Body of pancreas (tissue), 4 donors: ENCODE measurements around the gene SORCS2.

ENCODE experiments used
- POLR2A ChIP-seq, 3 donors: fragments of 450-650 bp; IDR thresholded peaks; one replicate each; pipeline ENCODE4 v1.6.1; 2016; ENCODE audit warnings: antibody characterized with exemption in 3 of 3, mild to moderate bottlenecking in 2 of 3
- TF ChIP-seq, protein P1 (sequence below), 7 experiments: fragments of 450-650 bp in 4 of 7; fragments of 200-600 bp in 3 of 7; sonication (generic) in 3 of 7; IDR thresholded peaks; one replicate each; pipeline ENCODE4 v1.5.1; 2016 to 2019; ENCODE audit warnings: antibody characterized with exemption in 7 of 7

- TF ChIP-seq POLR2A (IDR thresholded peaks at IDR 0.05): no peak
- TF ChIP-seq, protein P1, sequence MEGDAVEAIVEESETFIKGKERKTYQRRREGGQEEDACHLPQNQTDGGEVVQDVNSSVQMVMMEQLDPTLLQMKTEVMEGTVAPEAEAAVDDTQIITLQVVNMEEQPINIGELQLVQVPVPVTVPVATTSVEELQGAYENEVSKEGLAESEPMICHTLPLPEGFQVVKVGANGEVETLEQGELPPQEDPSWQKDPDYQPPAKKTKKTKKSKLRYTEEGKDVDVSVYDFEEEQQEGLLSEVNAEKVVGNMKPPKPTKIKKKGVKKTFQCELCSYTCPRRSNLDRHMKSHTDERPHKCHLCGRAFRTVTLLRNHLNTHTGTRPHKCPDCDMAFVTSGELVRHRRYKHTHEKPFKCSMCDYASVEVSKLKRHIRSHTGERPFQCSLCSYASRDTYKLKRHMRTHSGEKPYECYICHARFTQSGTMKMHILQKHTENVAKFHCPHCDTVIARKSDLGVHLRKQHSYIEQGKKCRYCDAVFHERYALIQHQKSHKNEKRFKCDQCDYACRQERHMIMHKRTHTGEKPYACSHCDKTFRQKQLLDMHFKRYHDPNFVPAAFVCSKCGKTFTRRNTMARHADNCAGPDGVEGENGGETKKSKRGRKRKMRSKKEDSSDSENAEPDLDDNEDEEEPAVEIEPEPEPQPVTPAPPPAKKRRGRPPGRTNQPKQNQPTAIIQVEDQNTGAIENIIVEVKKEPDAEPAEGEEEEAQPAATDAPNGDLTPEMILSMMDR (IDR thresholded peaks at IDR 0.05): no peak
These were observed 189.7 kb downstream of the SORCS2 start for GRCh38 chr4:7381890-7382633.
